SK-N-SH (cell line): ENCODE results near the gene SMIM41. TPM values are rescaled to one million over a fixed set of nuclear protein-coding genes. Genes with fewer than 3 reads are reported as not detected.

Experiments used
- CTCF ChIA-PET: fragments of 300-600, 350-600 bp; formaldehyde crosslinking; extraction: SDS; loops from one replicate; lab custom pipeline; 2021; lab: Yijun Ruan, JAX
- POLR2A ChIA-PET: fragments of 350-600 bp; sonication (Branson Sonifier 250); formaldehyde crosslinking; extraction: SDS; loops from one replicate; lab custom pipeline; 2020; ENCODE audit warnings: antibody characterized with exemption, inconsistent platforms; lab: Yijun Ruan, JAX
- DNase-seq: peaks from one replicate; pipeline ENCODE4 v3.0.0; 2012
- H2AFZ ChIP-seq: fragments of 200-600 bp; sonication (generic); 2 replicates; pipeline ENCODE4 v1.8.1; 2016; ENCODE audit warnings: antibody characterized with exemption, mild to moderate bottlenecking, low read depth
- H3F3A ChIP-seq: fragments of 200-600 bp; sonication (generic); replicated peaks from 2 replicates; pipeline ENCODE3; 2016; ENCODE audit warnings: antibody characterized with exemption, mild to moderate bottlenecking; ENCODE audit not compliant: insufficient read depth
- H3K27ac ChIP-seq, 2 experiments: fragments of 200-500 bp in 1 of 2; fragments of 200-600 bp in 1 of 2; sonication (Bioruptor generic) in 1 of 2; sonication (generic), shearing (Covaris generic) in 1 of 2; 2 replicates each; pipeline versions ENCODE4 v1.5.1 to v1.6.1; 2014 to 2016; ENCODE audit warnings: low read depth in 2 of 2, inconsistent platforms in 1 of 2, low read length in 1 of 2, mild to moderate bottlenecking in 1 of 2, mixed read lengths in 1 of 2
- H3K27me3 ChIP-seq: fragments of 200-600 bp; sonication (generic), shearing (Covaris generic); 2 replicates; pipeline ENCODE4 v1.6.1; 2016; ENCODE audit warnings: mixed run types; ENCODE audit not compliant: insufficient read depth
- H3K36me3 ChIP-seq, 2 experiments: fragments of 200-500 bp in 1 of 2; fragments of 200-600 bp in 1 of 2; sonication (Bioruptor generic) in 1 of 2; sonication (generic) in 1 of 2; replicated peaks in 1 of 2; 2 replicates each; pipeline versions ENCODE3 to v1.5.1; 2014 to 2016; ENCODE audit warnings: low read length in 1 of 2, mild to moderate bottlenecking in 1 of 2; ENCODE audit not compliant: insufficient read depth in 2 of 2, control insufficient read depth in 1 of 2
- H3K4me1 ChIP-seq, 2 experiments: fragments of 200-500 bp in 1 of 2; fragments of 200-600 bp in 1 of 2; sonication (Bioruptor generic) in 1 of 2; sonication (generic), shearing (Covaris generic) in 1 of 2; 2 replicates each; pipeline versions ENCODE4 v1.5.1 to v1.6.1; 2014 to 2016; ENCODE audit warnings: low read depth in 1 of 2, low read length in 1 of 2, mixed run types in 1 of 2; ENCODE audit not compliant: insufficient read depth in 2 of 2, control insufficient read depth in 1 of 2
- H3K4me2 ChIP-seq: fragments of 200-600 bp; sonication (generic), shearing (Covaris generic); 2 replicates; pipeline ENCODE4 v1.6.1; 2017; ENCODE audit warnings: mixed run types
- H3K4me3 ChIP-seq, 2 experiments: fragments of 200-500 bp in 1 of 2; fragments of 200-600 bp in 1 of 2; sonication (Bioruptor generic) in 1 of 2; sonication (generic), shearing (Covaris generic) in 1 of 2; 2 replicates each; pipeline versions ENCODE4 v1.5.1 to v1.8.1; 2014 to 2016; ENCODE audit warnings: low read depth in 2 of 2, inconsistent platforms in 1 of 2, low read length in 1 of 2, mild to moderate bottlenecking in 1 of 2, mixed read lengths in 1 of 2, moderate library complexity in 1 of 2
- H3K79me2 ChIP-seq: fragments of 200-600 bp; sonication (generic); 2 replicates; pipeline ENCODE4 v1.8.1; 2017; ENCODE audit warnings: mild to moderate bottlenecking; ENCODE audit not compliant: insufficient read depth
- H3K9ac ChIP-seq: fragments of 200-600 bp; sonication (generic); 2 replicates; pipeline ENCODE4 v1.6.1; 2017; ENCODE audit warnings: mixed run types
- H3K9me2 ChIP-seq: fragments of 200-600 bp; sonication (generic); 2 replicates; pipeline ENCODE4 v1.6.1; 2017; ENCODE audit warnings: mixed run types
- H3K9me3 ChIP-seq: fragments of 200-600 bp; sonication (generic); 2 replicates; pipeline ENCODE4 v1.6.1; 2017; ENCODE audit warnings: mixed run types, mild to moderate bottlenecking, moderate library complexity
- H4K20me1 ChIP-seq: fragments of 200-600 bp; sonication (generic); 2 replicates; pipeline ENCODE4 v1.6.1; 2017; ENCODE audit warnings: mild to moderate bottlenecking, mixed run types; ENCODE audit not compliant: insufficient read depth
- CHD2 ChIP-seq: fragments of 150-350 bp; IDR thresholded peaks from 2 replicates; pipeline ENCODE4 v1.6.1; 2018; ENCODE audit warnings: low read length; ENCODE audit not compliant: partially characterized antibody
- CTCF ChIP-seq: fragments of 200-600 bp; sonication (generic); IDR thresholded peaks from 2 replicates; pipeline ENCODE4 v1.6.1; 2017; ENCODE audit warnings: antibody characterized with exemption, mild to moderate bottlenecking, moderate library complexity
- ELF1 ChIP-seq: IDR thresholded peaks from 2 replicates; pipeline ENCODE4 v1.4.0; 2012
- FOXM1 ChIP-seq: IDR thresholded peaks from 2 replicates; pipeline ENCODE4 v1.4.0; 2012; ENCODE audit warnings: low read depth, mild to moderate bottlenecking
- IRF3 ChIP-seq: fragments of 150-350 bp; IDR thresholded peaks from 2 replicates; pipeline ENCODE4 v1.6.1; 2016; ENCODE audit warnings: mild to moderate bottlenecking, low read depth, low read length
- JUND ChIP-seq: IDR thresholded peaks from 2 replicates; pipeline ENCODE4 v1.4.0; 2012
- NRF1 ChIP-seq: IDR thresholded peaks from 2 replicates; pipeline ENCODE4 v1.6.1; 2012; ENCODE audit warnings: low read depth, mild to moderate bottlenecking, low read length
- RAD21 ChIP-seq: IDR thresholded peaks from 2 replicates; pipeline ENCODE4 v1.6.1; 2012; ENCODE audit warnings: mild to moderate bottlenecking, low read length
- REST ChIP-seq: IDR thresholded peaks from 2 replicates; pipeline ENCODE4 v1.6.1; 2012; ENCODE audit warnings: mild to moderate bottlenecking, low read depth, low read length, moderate library complexity
- RFX5 ChIP-seq: IDR thresholded peaks from 2 replicates; pipeline ENCODE4 v1.6.1; 2012; ENCODE audit warnings: mild to moderate bottlenecking, improper control_type of control experiment, low read length
- RXRA ChIP-seq: IDR thresholded peaks from 2 replicates; pipeline ENCODE4 v1.4.0; 2012; ENCODE audit warnings: low read depth, mild to moderate bottlenecking, borderline replicate concordance
- SIN3A ChIP-seq: IDR thresholded peaks from 2 replicates; pipeline ENCODE4 v1.6.1; 2012; ENCODE audit warnings: low read depth, mild to moderate bottlenecking, low read length, moderate library complexity, borderline replicate concordance
- SMC3 ChIP-seq: IDR thresholded peaks from 2 replicates; pipeline ENCODE4 v1.6.1; 2012; ENCODE audit warnings: low read depth, low read length, improper control_type of control experiment
- USF1 ChIP-seq: IDR thresholded peaks from 2 replicates; pipeline ENCODE4 v1.4.0; 2012; ENCODE audit warnings: low read depth, borderline replicate concordance
- WGBS: methylation state at CpG from one replicate; pipeline ENCODE4 v1.1.6; 2017; ENCODE audit warnings: low lambda C conversion rate; 5-methylcytosine and 5-hydroxymethylcytosine counted together
- polyA plus RNA-seq, 3 experiments: library from polyadenylated mRNA; depleted of rRNA; stranded (reverse); fragments of >200 nt; gene quantifications; 2 replicates each; pipeline ENCODE4 v1.2.3, GENCODE V29; 2012

The SMIM41 gene
- polyA plus RNA-seq, 1 of the 3 experiments (the other 2 are of a cell fraction), result not detected

GRCh38 chr12:52074971-52075724 is 4.4 kb upstream of the SMIM41 start (continued):
- TF ChIP-seq NRF1 (no peak), FOXM1 (no peak), RXRA (no peak)

- H3K79me2 ChIP-seq, result peaks cover 53% of the 10 kb centered on the region
- peaks cover 67% of the 10 kb centered on the region for H4K20me1 ChIP-seq
- POLR2A ChIA-PET, result no interaction called here
- 93% methylated on average over 13 of the region's 16 CpGs for WGBS
- peaks cover 0 to 43% of the 10 kb centered on the region in 2 experiments for H3K36me3 ChIP-seq
- H3K9me3 ChIP-seq, result no peaks in the 10 kb centered on the region
- no peak overlapping the region for H3K9ac ChIP-seq
- H3K4me1 ChIP-seq, result peaks cover 3 to 21% of the 10 kb centered on the region in 2 experiments; a peak in 1 of 4 replicates
- H3K27ac ChIP-seq, result no peak overlapping the region
- H3K4me3 ChIP-seq, result no peak overlapping the region
- TF ChIP-seq CTCF (no peak), SMC3 (no peak), ELF1 (no peak), USF1 (no peak), CHD2 (no peak), RFX5 (no peak), RAD21 (no peak), RXRA (no peak), REST (no peak), SIN3A (no peak), IRF3 (no peak), JUND (no peak)
- no peaks in the 10 kb centered on the region for H3K27me3 ChIP-seq
- CTCF ChIA-PET, result interaction anchor here (0.9 to 24.8 kb wide), 4 partner anchors 11 to 45 kb away, joined by 4 to 949 read pairs (median 4); no protein-coding TSS in a partner anchor
- no peak overlapping the region for H2AFZ ChIP-seq
- no peak for DNase-seq
- no peaks in the 10 kb centered on the region for H3F3A ChIP-seq
- no peak overlapping the region for H3K4me2 ChIP-seq
- no peaks in the 10 kb centered on the region for H3K9me2 ChIP-seq
Measured at GRCh38 chr12:52076811-52077210, 2.7 kb upstream of the SMIM41 start.
